ENCODE data around the gene BCDIN3D.

- no peak for TF ChIP-seq ATF3 (IDR thresholded peaks at IDR 0.05)
- no peak for TF ChIP-seq ATF3 (CRISPR knock-in tag; conservative IDR thresholded peaks at IDR 0.05)
- TF ChIP-seq JUND (IDR thresholded peaks at IDR 0.05; ENCODE audit: borderline replicate concordance, low read depth, low read length), result no peak
- TF ChIP-seq JUND (tag; IDR thresholded peaks at IDR 0.05; ENCODE audit: borderline replicate concordance, low read depth, low read length), result no peak
- no peak for TF ChIP-seq ESRRA (IDR thresholded peaks at IDR 0.05; ENCODE audit: borderline replicate concordance, low read depth)
- no peak for TF ChIP-seq USF1 (CRISPR knock-in tag; IDR thresholded peaks at IDR 0.05)
Measured at GRCh38 chr12:49809381-49809905, 33.5 kb downstream of the BCDIN3D start.
